HEK293 (cell line): ENCODE results near the gene HDDC2.

Source experiments
- CTCF ChIA-PET: fragments of 350-600 bp; formaldehyde crosslinking; extraction: SDS; loops from one replicate; lab custom pipeline; 2021; ENCODE audit warnings: antibody characterized with exemption; lab: Yijun Ruan, JAX
- POLR2A ChIA-PET: fragments of 300-600 bp; formaldehyde crosslinking; extraction: SDS; loops from one replicate; lab custom pipeline; 2020; ENCODE audit warnings: antibody characterized with exemption, inconsistent platforms; lab: Yijun Ruan, JAX
- H3K27ac ChIP-seq: fragments of 200-500 bp; sonication (Bioruptor generic); 2 replicates; pipeline ENCODE4 v1.5.1; 2014; ENCODE audit warnings: low read depth, low read length, control low read depth, inconsistent platforms; ENCODE audit errors: extremely low read depth
- H3K36me3 ChIP-seq, 2 experiments: fragments of 200-500 bp in 1 of 2; sonication (Bioruptor generic) in 1 of 2; 1 replicate in 1 of 2; 2 replicates in 1 of 2; pipeline ENCODE4 v1.5.1; 2014 to 2017; ENCODE audit warnings: inconsistent platforms in 2 of 2, low read length in 2 of 2; ENCODE audit not compliant: control insufficient read depth in 2 of 2, insufficient read depth in 1 of 2
- H3K4me1 ChIP-seq: fragments of 200-500 bp; sonication (Bioruptor generic); 2 replicates; pipeline ENCODE4 v1.5.1; 2014; ENCODE audit warnings: mild to moderate bottlenecking, low read length, inconsistent platforms; ENCODE audit not compliant: control insufficient read depth, insufficient read depth
- H3K4me3 ChIP-seq: 2 replicates; pipeline ENCODE4 v1.5.1; 2011; ENCODE audit warnings: low read depth, mild to moderate bottlenecking, control low read depth, low read length, moderate library complexity
- H3K9me3 ChIP-seq: fragments of 200-500 bp; sonication (Bioruptor generic); 2 replicates; pipeline ENCODE4 v1.5.1; 2014; ENCODE audit warnings: low read depth, low read length, inconsistent platforms; ENCODE audit not compliant: control insufficient read depth, insufficient read depth
- WT1 ChIP-seq: fragments of 450-650 bp; formaldehyde crosslinking; IDR thresholded peaks from 2 replicates; pipeline ENCODE4 v1.5.1; 2016; ENCODE audit warnings: missing biosample characterization, missing genetic modification characterization
- ZBTB1 ChIP-seq: fragments of 450-650 bp; formaldehyde crosslinking; IDR thresholded peaks from 2 replicates; pipeline ENCODE4 v1.5.1; 2016; ENCODE audit warnings: missing biosample characterization, missing genetic modification characterization
- ZBTB11 ChIP-seq: fragments of 450-650 bp; formaldehyde crosslinking; conservative IDR thresholded peaks from 2 replicates; pipeline ENCODE4 v1.5.1; 2016; ENCODE audit warnings: low read depth, missing biosample characterization, missing genetic modification characterization
- ZBTB17 ChIP-seq: fragments of 450-650 bp; formaldehyde crosslinking; IDR thresholded peaks from 2 replicates; pipeline ENCODE4 v1.5.1; 2016; ENCODE audit warnings: missing biosample characterization, missing genetic modification characterization
- ZNF169 ChIP-seq: fragments of 450-650 bp; formaldehyde crosslinking; IDR thresholded peaks from 2 replicates; pipeline ENCODE4 v1.5.1; 2016; ENCODE audit warnings: missing biosample characterization, missing genetic modification characterization
- ZNF23 ChIP-seq: fragments of 450-650 bp; formaldehyde crosslinking; IDR thresholded peaks from 2 replicates; pipeline ENCODE4 v1.5.1; 2016; ENCODE audit warnings: missing biosample characterization, missing genetic modification characterization, borderline replicate concordance
- ZNF302 ChIP-seq: fragments of 450-650 bp; formaldehyde crosslinking; IDR thresholded peaks from 2 replicates; pipeline ENCODE4 v1.5.1; 2016; ENCODE audit warnings: missing biosample characterization, missing genetic modification characterization, low read depth
- ZNF335 ChIP-seq: fragments of 450-650 bp; formaldehyde crosslinking; conservative IDR thresholded peaks from 2 replicates; pipeline ENCODE4 v1.5.1; 2016; ENCODE audit warnings: missing biosample characterization, missing genetic modification characterization
- ZNF341 ChIP-seq: fragments of 450-650 bp; formaldehyde crosslinking; IDR thresholded peaks from 2 replicates; pipeline ENCODE4; 2016; ENCODE audit warnings: low read depth, missing biosample characterization, missing genetic modification characterization
- ZNF350 ChIP-seq: fragments of 450-650 bp; formaldehyde crosslinking; IDR thresholded peaks from 2 replicates; pipeline ENCODE4 v1.5.0; 2017; ENCODE audit warnings: missing biosample characterization, mild to moderate bottlenecking, missing genetic modification characterization
- ZNF354C ChIP-seq: fragments of 450-650 bp; formaldehyde crosslinking; IDR thresholded peaks from 2 replicates; pipeline ENCODE4 v1.5.1; 2016; ENCODE audit warnings: missing biosample characterization, missing genetic modification characterization, low read depth, borderline replicate concordance
- ZNF529 ChIP-seq: fragments of 450-650 bp; formaldehyde crosslinking; IDR thresholded peaks from 2 replicates; pipeline ENCODE4 v1.5.1; 2017; ENCODE audit warnings: missing genetic modification characterization, missing biosample characterization; ENCODE audit not compliant: insufficient replicate concordance
- ZNF530 ChIP-seq: fragments of 450-650 bp; formaldehyde crosslinking; IDR thresholded peaks from 2 replicates; pipeline ENCODE4 v1.5.1; 2016; ENCODE audit warnings: low read depth, missing biosample characterization, missing genetic modification characterization
- ZNF600 ChIP-seq: fragments of 450-650 bp; formaldehyde crosslinking; IDR thresholded peaks from 2 replicates; pipeline ENCODE4 v1.5.1; 2016; ENCODE audit warnings: missing biosample characterization, missing genetic modification characterization
- ZNF658 ChIP-seq: fragments of 450-650 bp; formaldehyde crosslinking; IDR thresholded peaks from 2 replicates; pipeline ENCODE4; 2016; ENCODE audit warnings: missing biosample characterization, missing genetic modification characterization
- ZNF707 ChIP-seq: fragments of 450-650 bp; formaldehyde crosslinking; IDR thresholded peaks from 2 replicates; pipeline ENCODE4 v1.5.1; 2016; ENCODE audit warnings: missing biosample characterization, missing genetic modification characterization
- ZNF785 ChIP-seq: fragments of 450-650 bp; formaldehyde crosslinking; IDR thresholded peaks from 2 replicates; pipeline ENCODE4 v1.5.1; 2016; ENCODE audit warnings: missing biosample characterization, missing genetic modification characterization
- TF ChIP-seq, protein P1 (sequence below): fragments of 450-650 bp; formaldehyde crosslinking; IDR thresholded peaks from 2 replicates; pipeline ENCODE4 v1.5.1; 2016; ENCODE audit warnings: missing biosample characterization, missing genetic modification characterization
- TF ChIP-seq, protein P2 (sequence below): fragments of 450-650 bp; formaldehyde crosslinking; conservative IDR thresholded peaks from 2 replicates; pipeline ENCODE4 v1.5.1; 2016; ENCODE audit warnings: low read depth, missing biosample characterization, missing genetic modification characterization

HDDC2 gene

GRCh38 chr6:125268765-125269164 is 33.0 kb downstream of the HDDC2 start:
- H3K9me3 ChIP-seq, result no peaks in the 10 kb centered on the region
- CTCF ChIA-PET, result interaction anchor here (0.5 to 1.0 kb wide), 2 partner anchors 25 to 77 kb away, joined by 3 read pairs; no protein-coding TSS in a partner anchor
- H3K27ac ChIP-seq, result no peak overlapping the region

DNA sequence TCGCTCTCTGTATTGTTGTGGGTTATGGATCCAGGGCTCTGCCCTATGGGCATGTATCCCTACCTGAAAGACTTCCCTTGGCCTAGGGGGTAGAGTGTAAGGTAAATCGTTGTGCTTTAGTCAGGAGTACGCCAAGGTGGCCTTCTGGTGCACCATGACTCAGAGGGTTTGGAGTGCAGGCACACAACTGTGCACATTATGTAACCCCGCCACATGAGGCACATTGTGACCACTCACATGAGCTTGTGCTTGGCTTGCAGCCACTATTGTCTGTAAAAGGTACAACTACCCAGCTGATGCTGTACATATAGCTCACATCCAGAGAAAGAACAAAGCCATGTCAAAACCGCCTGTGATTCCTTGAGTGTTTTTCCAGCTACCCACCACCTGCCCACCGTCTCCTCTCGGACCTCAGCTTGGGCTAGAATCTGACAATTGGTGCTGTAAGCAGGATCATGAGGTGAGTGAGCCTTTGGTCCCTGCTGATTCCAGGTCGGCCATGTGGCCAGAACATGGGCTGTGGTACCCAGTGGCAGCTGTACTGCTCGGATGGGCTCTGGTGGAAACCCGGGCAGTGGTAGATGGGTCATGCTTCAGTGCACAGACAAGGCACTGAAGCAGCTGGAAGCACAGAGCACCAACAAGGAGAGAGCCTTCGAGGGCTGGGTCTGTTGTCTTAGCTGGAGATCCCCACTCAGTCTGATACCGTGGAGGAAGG is 33.8 kb downstream of the HDDC2 start:
- Histone ChIP-seq H3K36me3 (peaks cover 4 to 36% of the 10 kb centered on the region in 2 experiments; a peak in 2 of 3 replicates), H3K27ac (no peak overlapping the region), H3K9me3 (no peaks in the 10 kb centered on the region), H3K4me3 (no peak overlapping the region), H3K4me1 (no peaks in the 10 kb centered on the region)
- ChIA-PET POLR2A (no interaction called here), CTCF (no interaction called here)
- TF ChIP-seq ZNF600 (0 out of 2 replicates have a peak, but pooled peaks have one; percentile 15), ZNF658 (no peak)

More at GRCh38 chr6:125268765-125269164, 33.0 kb downstream of the HDDC2 start:
- Histone ChIP-seq H3K4me3 (no peak overlapping the region), H3K36me3 (peaks cover 0 to 41% of the 10 kb centered on the region in 2 experiments; a peak in 2 of 3 replicates), H3K4me1 (no peaks in the 10 kb centered on the region)
- TF ChIP-seq ZNF302 (tag by site-specific recombination) (no peak), ZNF169 (no peak), ZNF785 (no peak), ZNF707 (tag by site-specific recombination) (no peak), ZBTB17 (tag by site-specific recombination) (no peak), ZNF354C (tag by site-specific recombination) (no peak), ZNF341 (tag by site-specific recombination) (no peak), ZNF529 (no peak), ZBTB1 (tag by site-specific recombination) (no peak), ZNF350 (tag by site-specific recombination) (no peak), ZNF658 (no peak)
- TF ChIP-seq, protein P1, sequence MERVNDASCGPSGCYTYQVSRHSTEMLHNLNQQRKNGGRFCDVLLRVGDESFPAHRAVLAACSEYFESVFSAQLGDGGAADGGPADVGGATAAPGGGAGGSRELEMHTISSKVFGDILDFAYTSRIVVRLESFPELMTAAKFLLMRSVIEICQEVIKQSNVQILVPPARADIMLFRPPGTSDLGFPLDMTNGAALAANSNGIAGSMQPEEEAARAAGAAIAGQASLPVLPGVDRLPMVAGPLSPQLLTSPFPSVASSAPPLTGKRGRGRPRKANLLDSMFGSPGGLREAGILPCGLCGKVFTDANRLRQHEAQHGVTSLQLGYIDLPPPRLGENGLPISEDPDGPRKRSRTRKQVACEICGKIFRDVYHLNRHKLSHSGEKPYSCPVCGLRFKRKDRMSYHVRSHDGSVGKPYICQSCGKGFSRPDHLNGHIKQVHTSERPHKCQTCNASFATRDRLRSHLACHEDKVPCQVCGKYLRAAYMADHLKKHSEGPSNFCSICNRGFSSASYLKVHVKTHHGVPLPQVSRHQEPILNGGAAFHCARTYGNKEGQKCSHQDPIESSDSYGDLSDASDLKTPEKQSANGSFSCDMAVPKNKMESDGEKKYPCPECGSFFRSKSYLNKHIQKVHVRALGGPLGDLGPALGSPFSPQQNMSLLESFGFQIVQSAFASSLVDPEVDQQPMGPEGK (tag by site-specific recombination), result no peak
- POLR2A ChIA-PET, result no interaction called here

DNA sequence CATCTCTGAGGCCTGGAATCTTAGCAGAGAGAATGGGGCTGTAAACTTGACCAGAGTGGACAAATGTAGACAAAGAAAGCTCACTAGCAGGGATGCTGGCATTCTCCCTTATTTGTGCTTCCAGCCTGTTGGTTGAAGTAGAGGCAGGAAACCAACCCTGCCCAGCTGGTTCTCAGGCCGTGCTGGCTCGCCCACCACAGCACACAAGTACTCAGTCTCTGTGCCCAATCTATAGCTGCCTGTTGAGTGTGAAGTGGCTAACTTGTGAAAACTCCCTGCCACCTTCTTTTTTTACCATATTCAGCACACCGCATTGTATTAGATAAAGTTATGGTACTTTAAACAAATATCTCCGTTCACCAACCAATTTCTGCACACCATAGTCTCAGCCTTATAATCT is 37.3 kb downstream of the HDDC2 start:
- Histone ChIP-seq H3K4me1 (no peaks in the 10 kb centered on the region), H3K9me3 (no peaks in the 10 kb centered on the region), H3K27ac (no peak overlapping the region), H3K36me3 (peaks cover 4 to 10% of the 10 kb centered on the region in 2 experiments; a peak in 2 of 3 replicates), H3K4me3 (no peak overlapping the region)
- ChIA-PET POLR2A (no interaction called here), CTCF (interaction anchor here (1.1 to 2.2 kb wide), 4 partner anchors 50 to 394 kb away, joined by 3 to 6 read pairs (median 4); no protein-coding TSS in a partner anchor)
- TF ChIP-seq, protein P2, sequence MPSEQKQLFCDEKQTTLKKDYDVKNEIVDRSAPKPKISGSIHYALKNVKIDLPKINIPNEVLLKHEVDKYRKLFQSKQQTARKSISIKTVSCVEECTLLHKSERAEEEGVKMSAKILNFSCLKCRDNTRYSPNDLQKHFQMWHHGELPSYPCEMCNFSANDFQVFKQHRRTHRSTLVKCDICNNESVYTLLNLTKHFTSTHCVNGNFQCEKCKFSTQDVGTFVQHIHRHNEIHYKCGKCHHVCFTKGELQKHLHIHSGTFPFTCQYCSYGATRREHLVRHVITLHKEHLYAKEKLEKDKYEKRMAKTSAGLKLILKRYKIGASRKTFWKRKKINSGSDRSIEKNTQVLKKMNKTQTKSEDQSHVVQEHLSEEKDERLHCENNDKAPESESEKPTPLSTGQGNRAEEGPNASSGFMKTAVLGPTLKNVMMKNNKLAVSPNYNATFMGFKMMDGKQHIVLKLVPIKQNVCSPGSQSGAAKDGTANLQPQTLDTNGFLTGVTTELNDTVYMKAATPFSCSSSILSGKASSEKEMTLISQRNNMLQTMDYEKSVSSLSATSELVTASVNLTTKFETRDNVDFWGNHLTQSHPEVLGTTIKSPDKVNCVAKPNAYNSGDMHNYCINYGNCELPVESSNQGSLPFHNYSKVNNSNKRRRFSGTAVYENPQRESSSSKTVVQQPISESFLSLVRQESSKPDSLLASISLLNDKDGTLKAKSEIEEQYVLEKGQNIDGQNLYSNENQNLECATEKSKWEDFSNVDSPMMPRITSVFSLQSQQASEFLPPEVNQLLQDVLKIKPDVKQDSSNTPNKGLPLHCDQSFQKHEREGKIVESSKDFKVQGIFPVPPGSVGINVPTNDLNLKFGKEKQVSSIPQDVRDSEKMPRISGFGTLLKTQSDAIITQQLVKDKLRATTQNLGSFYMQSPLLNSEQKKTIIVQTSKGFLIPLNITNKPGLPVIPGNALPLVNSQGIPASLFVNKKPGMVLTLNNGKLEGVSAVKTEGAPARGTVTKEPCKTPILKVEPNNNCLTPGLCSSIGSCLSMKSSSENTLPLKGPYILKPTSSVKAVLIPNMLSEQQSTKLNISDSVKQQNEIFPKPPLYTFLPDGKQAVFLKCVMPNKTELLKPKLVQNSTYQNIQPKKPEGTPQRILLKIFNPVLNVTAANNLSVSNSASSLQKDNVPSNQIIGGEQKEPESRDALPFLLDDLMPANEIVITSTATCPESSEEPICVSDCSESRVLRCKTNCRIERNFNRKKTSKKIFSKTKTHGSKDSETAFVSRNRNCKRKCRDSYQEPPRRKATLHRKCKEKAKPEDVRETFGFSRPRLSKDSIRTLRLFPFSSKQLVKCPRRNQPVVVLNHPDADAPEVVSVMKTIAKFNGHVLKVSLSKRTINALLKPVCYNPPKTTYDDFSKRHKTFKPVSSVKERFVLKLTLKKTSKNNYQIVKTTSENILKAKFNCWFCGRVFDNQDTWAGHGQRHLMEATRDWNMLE (tag by site-specific recombination), result no peak
- TF ChIP-seq ZNF23 (no peak), WT1 (tag by site-specific recombination) (no peak), ZBTB11 (tag by site-specific recombination) (no peak), ZNF530 (tag by site-specific recombination) (no peak), ZNF335 (tag by site-specific recombination) (no peak)
